Spinal cord (tissue), 10 donors: Measurements from ENCODE around the gene ST3GAL3. TPM values are rescaled to one million over a fixed set of nuclear protein-coding genes. Genes with fewer than 3 reads are reported as not detected.

Source experiments
- DNase-seq, 6 donors: peaks; one replicate each; pipeline versions ENCODE4 v3.0.0 to v3.0.0-alpha.2; 2013 to 2015; ENCODE audit warnings: low spot score in 6 of 6, low read depth in 4 of 6
- H3K27ac ChIP-seq: one replicate; pipeline ENCODE4 v1.5.1; 2013; ENCODE audit warnings: low read depth, low read length, control low read depth
- H3K27me3 ChIP-seq: one replicate; pipeline ENCODE4 v1.6.1; 2013; ENCODE audit warnings: low read length; ENCODE audit not compliant: control insufficient read depth, insufficient read depth
- H3K36me3 ChIP-seq: one replicate; pipeline ENCODE4 v1.6.1; 2013; ENCODE audit warnings: low read length; ENCODE audit not compliant: control insufficient read depth, insufficient read depth
- H3K4me1 ChIP-seq: one replicate; pipeline ENCODE4 v1.6.1; 2013; ENCODE audit warnings: low read length; ENCODE audit not compliant: control insufficient read depth, insufficient read depth
- H3K4me3 ChIP-seq: one replicate; pipeline ENCODE4 v1.5.1; 2013; ENCODE audit warnings: low read depth, low read length, control low read depth
- H3K9me3 ChIP-seq: one replicate; pipeline ENCODE4 v1.6.1; 2013; ENCODE audit warnings: low read length; ENCODE audit not compliant: control insufficient read depth, insufficient read depth
- WGBS: methylation state at CpG from one replicate; pipeline ENCODE4 v1.1.5; 2013; ENCODE audit warnings: missing lambda C conversion rate; ENCODE audit not compliant: insufficient coverage; 5-methylcytosine and 5-hydroxymethylcytosine counted together
- polyA plus RNA-seq, 2 donors: library from polyadenylated mRNA; unstranded; fragments of 120-200 nt; gene quantifications; one replicate each; pipeline ENCODE4 v1.2.1, GENCODE V29; 2013; ENCODE audit not compliant: insufficient read length in 2 of 2
- total RNA-seq, 2 donors: library from RNA; depleted of rRNA in 1 of 2; stranded (reverse); fragments of 120-200 nt in 1 of 2; fragments of >200 nt in 1 of 2; gene quantifications; one replicate each; pipeline versions ENCODE4 v1.2.3 to v1.2.4, GENCODE V29; 2013 to 2014
- donor health status: healthy.

Gene ST3GAL3
- total and polyA plus RNA-seq, 4 donors = 29.6 to 71.0 (median 52.9) TPM

DNA sequence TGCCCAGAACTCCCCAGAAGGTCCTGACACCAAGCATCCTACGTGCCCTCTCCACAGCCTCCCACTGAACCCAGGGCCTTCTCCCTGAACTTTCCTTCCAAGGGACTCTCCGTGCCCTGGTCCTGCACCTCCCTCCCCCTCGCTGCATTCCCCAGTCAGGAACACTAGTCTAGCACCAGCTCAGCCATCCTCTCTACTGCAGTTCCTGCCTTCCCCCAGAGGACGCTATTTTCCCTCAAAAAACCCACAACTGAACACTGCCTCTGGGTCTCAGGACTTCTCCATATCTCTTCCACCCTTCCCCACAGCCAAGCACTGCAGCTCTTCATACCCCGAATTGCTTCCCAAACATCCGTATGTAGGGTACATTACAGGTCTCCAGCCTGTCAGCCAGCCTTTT is 213.7 kb downstream of the ST3GAL3 start:
- Histone ChIP-seq H3K4me3 (no peak overlapping the region), H3K36me3 (peaks cover 33% of the 10 kb centered on the region), H3K27ac (no peak overlapping the region), H3K4me1 (no peaks in the 10 kb centered on the region), H3K27me3 (no peaks in the 10 kb centered on the region), H3K9me3 (no peaks in the 10 kb centered on the region)
- WGBS = 87% methylated on average over 6 of the region's 6 CpGs
- no peak for DNase-seq

GRCh38 chr1:43924516-43924915 is 217.2 kb downstream of the ST3GAL3 start:
- WGBS = 84% methylated on average over 4 of the region's 4 CpGs
- peaks cover 35% of the 10 kb centered on the region for H3K36me3 ChIP-seq
- no peak for DNase-seq
- H3K9me3 ChIP-seq = no peaks in the 10 kb centered on the region
- H3K4me1 ChIP-seq = no peaks in the 10 kb centered on the region
- H3K27ac ChIP-seq = no peak overlapping the region
- no peak overlapping the region for H3K4me3 ChIP-seq
- H3K27me3 ChIP-seq = no peaks in the 10 kb centered on the region

DNA sequence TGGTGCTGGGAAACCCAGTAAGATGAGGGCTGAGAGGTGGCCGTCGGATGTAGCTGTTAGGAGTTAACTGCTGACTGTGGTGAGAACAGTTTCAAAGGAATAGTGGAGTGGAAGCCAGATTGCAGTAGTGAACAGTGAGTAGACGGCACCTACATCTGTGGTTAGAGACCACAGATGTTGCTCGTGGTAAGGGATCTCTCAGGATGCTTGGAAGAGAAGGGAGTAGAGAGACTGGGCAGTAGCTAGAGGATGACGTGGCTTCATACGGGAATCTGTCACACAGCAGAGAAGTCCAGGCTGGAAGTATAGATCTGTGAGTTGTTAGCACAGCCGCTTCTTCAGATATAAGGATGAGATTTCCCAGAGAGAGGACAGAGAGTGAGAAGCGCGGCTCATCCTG is 218.5 kb downstream of the ST3GAL3 start:
- no peaks in the 10 kb centered on the region for H3K4me1 ChIP-seq
- no peak overlapping the region for H3K4me3 ChIP-seq
- H3K27ac ChIP-seq = no peak overlapping the region
- peaks cover 35% of the 10 kb centered on the region for H3K36me3 ChIP-seq
- DNase-seq = no peak
- WGBS = 98% methylated on average over 9 of the region's 9 CpGs
- H3K27me3 ChIP-seq = no peaks in the 10 kb centered on the region
- H3K9me3 ChIP-seq = no peaks in the 10 kb centered on the region

- Histone ChIP-seq H3K27ac (no peak overlapping the region), H3K4me1 (peaks cover 29% of the 10 kb centered on the region), H3K9me3 (no peaks in the 10 kb centered on the region), H3K27me3 (peaks cover 19% of the 10 kb centered on the region), H3K4me3 (no peak overlapping the region), H3K36me3 (peaks cover 27% of the 10 kb centered on the region)
- 95% methylated on average over 8 of the region's 10 CpGs for WGBS
- no peak for DNase-seq
Observed at GRCh38 chr1:43930168-43930948, 223.0 kb downstream of the ST3GAL3 start.

DNA sequence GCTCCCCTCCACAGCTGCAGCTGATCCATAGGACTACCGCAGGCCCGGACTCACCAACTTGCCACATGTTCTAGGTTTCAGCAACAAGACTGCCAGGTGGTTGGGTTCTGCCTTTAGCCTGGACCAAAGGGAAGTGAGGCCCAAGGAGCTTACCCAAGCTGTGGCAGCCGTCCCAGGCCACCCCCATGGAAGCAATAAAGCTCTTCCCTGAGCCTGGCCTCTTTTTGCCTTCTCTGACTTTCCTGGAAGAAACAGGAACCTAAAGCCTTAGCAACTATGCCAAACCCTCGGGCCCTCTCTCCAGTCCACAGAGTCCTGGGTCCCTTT is 223.6 kb downstream of the ST3GAL3 start:
- 79% methylated on average over 4 of the region's 4 CpGs for WGBS
- H3K27me3 ChIP-seq = peaks cover 19% of the 10 kb centered on the region

GRCh38 chr1:43931711-43932660 is 224.7 kb downstream of the ST3GAL3 start:
- no peak overlapping the region for H3K27ac ChIP-seq
- H3K36me3 ChIP-seq = peaks cover 26% of the 10 kb centered on the region
- peaks cover 19% of the 10 kb centered on the region for H3K27me3 ChIP-seq
- 85% methylated on average over 9 of the region's 13 CpGs for WGBS
- peaks cover 41% of the 10 kb centered on the region for H3K4me1 ChIP-seq
- no peaks in the 10 kb centered on the region for H3K9me3 ChIP-seq
- no peak for DNase-seq
- H3K4me3 ChIP-seq = no peak overlapping the region

More for the DNA sequence above, 223.6 kb downstream of the ST3GAL3 start:
- no peak for DNase-seq
- peaks cover 27% of the 10 kb centered on the region for H3K36me3 ChIP-seq
- no peak overlapping the region for H3K4me3 ChIP-seq
- H3K4me1 ChIP-seq = peaks cover 34% of the 10 kb centered on the region
- no peak overlapping the region for H3K27ac ChIP-seq
- no peaks in the 10 kb centered on the region for H3K9me3 ChIP-seq

- H3K27me3 ChIP-seq = peaks cover 19% of the 10 kb centered on the region
- H3K36me3 ChIP-seq = peaks cover 30% of the 10 kb centered on the region
- H3K27ac ChIP-seq = no peak overlapping the region
- H3K4me3 ChIP-seq = peak overlapping the region; percentile 22
- no peaks in the 10 kb centered on the region for H3K9me3 ChIP-seq
- WGBS = 20% methylated on average over 8 of the region's 8 CpGs
- H3K4me1 ChIP-seq = peaks cover 45% of the 10 kb centered on the region
- DNase-seq = no peak
Observed at GRCh38 chr1:43932786-43933385, 225.6 kb downstream of the ST3GAL3 start.

DNA sequence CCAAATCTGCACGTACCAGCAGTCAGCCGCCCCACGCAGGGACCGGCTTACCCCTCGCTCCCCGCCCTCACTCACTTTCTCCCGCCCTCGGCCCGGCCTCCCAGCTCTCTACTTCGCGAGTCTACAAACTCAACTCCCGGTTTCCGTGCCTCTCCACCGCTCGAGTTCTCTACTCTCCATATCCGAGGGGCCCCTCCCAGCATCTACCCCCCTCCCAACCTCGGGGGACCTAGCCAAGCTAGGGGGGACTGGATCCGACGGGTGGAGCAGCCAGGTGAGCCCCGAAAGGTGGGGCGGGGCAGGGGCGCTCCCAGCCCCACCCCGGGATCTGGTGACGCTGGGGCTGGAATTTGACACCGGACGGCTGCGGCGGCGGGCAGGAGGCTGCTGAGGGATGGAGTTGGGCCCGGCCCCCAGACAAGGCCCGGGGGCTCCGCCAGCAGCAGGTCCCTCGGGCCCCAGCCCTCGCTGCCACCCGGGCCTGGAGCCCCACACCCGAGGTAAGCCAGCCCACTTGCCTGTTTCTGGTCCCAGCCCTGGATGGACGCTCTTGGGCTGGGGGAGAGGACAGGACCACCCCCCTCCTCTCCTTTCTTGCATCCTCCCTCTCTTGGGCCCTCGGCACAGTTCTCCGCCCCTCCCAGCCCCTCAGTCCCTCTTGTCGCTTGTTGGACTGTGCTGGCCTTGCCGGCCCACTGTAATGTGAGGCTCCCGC is 226.2 kb downstream of the ST3GAL3 start, which contains the start of gene ARTN:
Gene ARTN (plus strand): TSS at position 416 of the 715 bp plus-strand sequence. CDS start 1,856 bp downstream, outside the sequence.
- Histone ChIP-seq H3K27ac (no peak within 1 kb of the TSS), H3K9me3 (no peaks in the 10 kb centered on the region), H3K4me1 (peaks cover 46% of the 10 kb centered on the region), H3K4me3 (peak within 1 kb of the TSS; percentile 22), H3K36me3 (peaks cover 30% of the 10 kb centered on the region), H3K27me3 (peaks cover 19% of the 10 kb centered on the region)
- DNase-seq = no peak
- 4% methylated on average over 39 of the region's 42 CpGs for WGBS
